Cardiac fibroblast (primary cell): Measurements from ENCODE around the gene SPTSSA.
A peak's percentile ranks its signal among the peaks of the same experiment; 100 is the strongest.
"Not testable (repeated sequence)": the region's sequence is repeated elsewhere in the genome, so short reads cannot be mapped to it uniquely, and the experiment has no call there.

Experiments
- DNase-seq, 2 donors: peaks; one replicate each; pipeline versions ENCODE4 v3.0.0 to v3.0.0-alpha.2; 2010; ENCODE audit warnings: low read depth in 2 of 2
- H3K4me3 ChIP-seq, 2 donors: replicated peaks in 1 of 2; 1 replicate in 1 of 2; 2 replicates in 1 of 2; pipeline ENCODE4 v1.5.1; 2011; ENCODE audit warnings: low read depth in 2 of 2, low read length in 2 of 2, mild to moderate bottlenecking in 2 of 2, moderate library complexity in 1 of 2
- TF ChIP-seq, protein P1 (sequence below): IDR thresholded peaks from one replicate; pipeline ENCODE4 v1.5.1; 2011; ENCODE audit warnings: low read depth, mild to moderate bottlenecking, low read length, inconsistent platforms

Gene SPTSSA

DNA sequence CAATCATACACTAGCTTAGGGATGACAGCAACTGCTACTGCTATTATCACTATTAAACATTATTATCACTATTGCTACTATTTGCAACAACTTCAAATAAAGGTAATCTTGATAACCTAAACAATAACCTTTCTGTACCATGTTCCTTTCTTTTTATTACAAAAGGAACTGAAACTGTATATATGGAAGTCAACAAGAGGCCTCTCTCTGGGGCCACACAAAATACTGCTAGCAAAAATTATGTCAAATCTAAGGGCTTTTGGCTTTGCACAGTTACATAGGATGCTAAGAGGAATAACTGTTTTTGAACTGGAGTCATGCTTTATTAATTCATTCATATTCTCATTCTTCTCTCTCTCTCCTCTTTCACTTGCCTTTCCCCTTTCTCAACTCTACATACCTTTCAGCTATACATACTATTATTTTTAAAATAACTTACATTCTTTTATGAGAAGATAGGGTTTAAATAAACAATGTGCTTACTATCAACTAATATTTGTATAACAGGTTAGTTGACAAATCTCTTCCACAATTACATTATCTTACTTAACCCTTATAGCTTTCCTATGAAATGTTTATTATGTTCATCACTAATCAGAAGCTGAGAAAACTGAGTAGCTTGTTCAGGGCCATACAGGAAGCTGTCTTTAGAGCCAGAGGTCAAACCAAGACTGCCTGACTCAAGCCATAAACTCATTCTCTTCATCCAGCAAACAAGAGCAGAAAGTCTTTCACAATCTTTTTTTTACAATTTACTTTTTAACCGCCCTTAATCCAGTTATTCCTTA lies 25.7 kb downstream of the SPTSSA start:
- no peak overlapping the region for H3K4me3 ChIP-seq
- TF ChIP-seq, protein P1, sequence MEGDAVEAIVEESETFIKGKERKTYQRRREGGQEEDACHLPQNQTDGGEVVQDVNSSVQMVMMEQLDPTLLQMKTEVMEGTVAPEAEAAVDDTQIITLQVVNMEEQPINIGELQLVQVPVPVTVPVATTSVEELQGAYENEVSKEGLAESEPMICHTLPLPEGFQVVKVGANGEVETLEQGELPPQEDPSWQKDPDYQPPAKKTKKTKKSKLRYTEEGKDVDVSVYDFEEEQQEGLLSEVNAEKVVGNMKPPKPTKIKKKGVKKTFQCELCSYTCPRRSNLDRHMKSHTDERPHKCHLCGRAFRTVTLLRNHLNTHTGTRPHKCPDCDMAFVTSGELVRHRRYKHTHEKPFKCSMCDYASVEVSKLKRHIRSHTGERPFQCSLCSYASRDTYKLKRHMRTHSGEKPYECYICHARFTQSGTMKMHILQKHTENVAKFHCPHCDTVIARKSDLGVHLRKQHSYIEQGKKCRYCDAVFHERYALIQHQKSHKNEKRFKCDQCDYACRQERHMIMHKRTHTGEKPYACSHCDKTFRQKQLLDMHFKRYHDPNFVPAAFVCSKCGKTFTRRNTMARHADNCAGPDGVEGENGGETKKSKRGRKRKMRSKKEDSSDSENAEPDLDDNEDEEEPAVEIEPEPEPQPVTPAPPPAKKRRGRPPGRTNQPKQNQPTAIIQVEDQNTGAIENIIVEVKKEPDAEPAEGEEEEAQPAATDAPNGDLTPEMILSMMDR, result no peak
- DNase-seq, result peak; percentile 66 to 84

DNA sequence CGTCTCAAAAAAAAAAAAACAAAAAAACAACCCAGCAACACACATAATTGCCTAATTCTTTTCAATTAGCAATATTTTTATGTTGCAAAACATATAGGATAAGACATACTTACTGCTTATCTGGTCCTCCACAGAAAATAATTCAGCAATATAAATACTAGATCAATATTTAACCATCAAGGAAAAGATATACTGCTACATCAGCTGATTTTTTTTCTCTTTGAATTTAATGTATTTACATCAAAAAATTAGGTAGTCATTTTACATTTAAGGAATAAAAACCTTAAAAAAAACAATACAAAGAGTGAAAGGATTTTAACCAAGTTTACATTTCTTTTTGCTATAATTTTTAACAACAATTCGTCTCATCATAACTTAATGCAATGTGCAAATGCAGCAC lies 28.1 kb downstream of the SPTSSA start:
- TF ChIP-seq, protein P1, result no peak
- no peak for DNase-seq
- H3K4me3 ChIP-seq, result no peak overlapping the region

DNA sequence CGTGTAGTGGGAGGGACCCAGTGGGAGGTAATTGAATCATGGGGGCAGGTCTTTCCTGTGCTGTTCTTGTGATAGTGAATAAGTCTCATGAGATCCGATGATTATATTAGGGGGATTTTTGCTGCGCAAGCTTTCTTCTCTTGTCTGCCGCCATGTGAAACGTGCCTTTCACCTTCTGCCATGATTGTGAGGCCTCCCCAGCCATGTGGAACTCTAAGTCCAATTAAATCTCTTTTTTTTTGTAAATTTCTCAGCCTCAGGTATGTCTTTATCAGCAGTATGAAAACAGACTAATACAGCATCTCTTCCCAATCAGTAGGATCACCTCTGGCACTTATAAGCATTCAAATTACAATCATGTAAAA lies 34.0 kb downstream of the SPTSSA start:
- not testable (repeated sequence) for H3K4me3 ChIP-seq, DNase-seq

DNA sequence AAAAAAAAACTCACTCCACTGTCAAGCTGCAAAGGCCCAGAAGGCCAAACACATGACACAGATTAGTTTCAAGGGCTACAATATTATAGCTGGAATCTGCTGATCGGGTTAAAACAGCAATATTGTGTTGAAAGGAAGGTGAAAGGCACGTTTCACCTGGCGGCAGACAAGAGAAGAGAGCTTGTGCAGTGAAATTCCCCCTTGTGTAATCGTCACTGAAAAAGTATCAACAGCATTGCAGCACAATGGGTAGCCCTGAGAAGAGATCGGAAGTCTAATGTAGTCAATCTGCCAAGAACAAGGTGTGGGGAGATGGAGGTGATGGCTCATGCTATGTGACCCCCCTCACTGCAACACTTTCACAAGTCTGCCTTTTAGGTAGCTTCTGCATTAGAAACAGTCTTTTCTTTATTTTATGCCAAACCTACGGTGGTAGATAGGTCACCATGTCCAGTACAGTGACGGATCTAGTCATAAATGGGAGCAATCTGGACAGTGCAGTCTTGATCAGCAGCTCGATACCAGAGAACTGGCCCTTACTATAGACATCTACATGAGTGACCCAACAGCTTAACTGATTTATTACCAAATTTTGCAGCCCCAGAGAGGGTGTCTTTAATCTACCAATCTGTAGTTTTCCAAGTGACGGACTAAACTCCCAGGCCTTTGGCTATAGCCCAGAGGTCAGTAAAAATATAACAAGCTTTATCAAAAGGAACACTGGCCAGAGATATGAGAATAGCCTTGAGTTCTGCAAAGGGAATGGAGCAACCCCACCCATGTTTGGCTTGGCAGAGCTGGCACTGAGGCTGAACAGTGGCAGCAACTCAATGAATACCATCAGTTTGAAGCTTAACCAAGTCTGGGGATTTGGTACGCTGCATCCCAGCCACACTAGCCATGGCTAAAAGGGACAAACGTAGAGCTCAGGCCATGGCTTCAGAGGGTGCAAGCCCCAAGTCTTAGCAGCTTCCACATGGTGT lies 35.4 kb downstream of the SPTSSA start:
- DNase-seq, result no peak
- TF ChIP-seq, protein P1, result no peak
- H3K4me3 ChIP-seq, result no peak overlapping the region

DNA sequence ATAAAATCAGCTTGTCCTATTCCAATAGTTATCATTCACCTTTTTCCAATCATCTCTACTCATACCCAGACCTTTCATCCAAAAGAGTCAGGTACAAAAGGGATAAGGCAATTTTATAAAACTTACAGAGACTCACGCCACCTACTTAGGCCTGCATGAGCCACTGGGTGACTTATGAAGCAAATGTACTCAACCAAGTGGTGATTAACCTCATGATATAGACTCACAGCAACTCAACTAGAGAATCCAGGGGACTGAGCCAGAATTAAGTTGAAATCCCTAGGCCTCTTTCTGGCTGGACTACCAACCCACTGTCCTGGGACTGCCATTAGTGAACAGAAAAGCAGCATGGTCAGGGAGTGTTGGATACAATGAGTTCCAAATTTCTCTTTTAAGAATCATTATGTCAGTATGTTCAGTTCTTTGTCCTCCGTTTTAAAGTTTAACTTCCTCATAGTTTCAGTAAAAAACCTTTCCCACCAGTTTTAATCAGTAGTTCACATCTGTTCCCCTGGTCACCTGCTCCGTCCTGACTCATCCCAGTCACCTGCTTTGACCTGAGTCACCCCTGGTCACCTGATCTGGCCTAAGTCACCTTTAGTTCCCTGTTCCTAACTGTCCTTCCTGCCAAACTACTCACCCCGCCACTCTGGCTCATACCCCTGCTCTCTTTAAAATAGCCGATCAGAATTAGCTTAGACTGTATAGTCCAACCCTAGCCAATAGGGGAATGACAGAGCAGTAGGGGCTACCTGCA lies 36.8 kb downstream of the SPTSSA start:
- TF ChIP-seq, protein P1, result no peak
- no peak for DNase-seq
- H3K4me3 ChIP-seq, result no peak overlapping the region

DNA sequence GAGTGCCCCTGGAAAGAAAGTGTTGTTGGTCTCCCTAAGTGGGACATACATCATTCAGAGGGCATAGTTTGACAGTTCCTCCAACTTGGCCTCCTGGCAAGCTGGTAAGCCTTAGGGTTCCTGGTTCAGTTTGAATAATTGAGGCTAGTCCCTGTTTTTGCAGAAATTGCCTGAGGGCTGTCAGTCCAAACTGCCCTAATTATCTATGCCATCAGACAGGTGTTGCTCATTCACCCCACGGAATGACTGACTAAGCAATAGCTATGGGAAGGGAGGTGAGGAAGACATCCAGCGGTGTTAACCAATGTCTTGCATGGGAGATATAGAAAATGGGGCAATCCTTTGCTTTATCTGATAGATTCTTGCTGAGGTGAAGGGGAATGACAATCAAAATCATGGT lies 37.6 kb downstream of the SPTSSA start:
- no peak overlapping the region for H3K4me3 ChIP-seq
- DNase-seq, result no peak
- TF ChIP-seq, protein P1, result no peak
